HG03432 (cell line): ENCODE data around the gene APLP2.

Experiments used
- ATAC-seq: cut with Tn5 transposase; IDR thresholded peaks from one replicate; pipeline ENCODE4 v1.9.1; 2021; ENCODE audit warnings: mild to moderate bottlenecking, moderate library complexity; ENCODE audit not compliant: unreplicated experiment

The APLP2 gene

DNA sequence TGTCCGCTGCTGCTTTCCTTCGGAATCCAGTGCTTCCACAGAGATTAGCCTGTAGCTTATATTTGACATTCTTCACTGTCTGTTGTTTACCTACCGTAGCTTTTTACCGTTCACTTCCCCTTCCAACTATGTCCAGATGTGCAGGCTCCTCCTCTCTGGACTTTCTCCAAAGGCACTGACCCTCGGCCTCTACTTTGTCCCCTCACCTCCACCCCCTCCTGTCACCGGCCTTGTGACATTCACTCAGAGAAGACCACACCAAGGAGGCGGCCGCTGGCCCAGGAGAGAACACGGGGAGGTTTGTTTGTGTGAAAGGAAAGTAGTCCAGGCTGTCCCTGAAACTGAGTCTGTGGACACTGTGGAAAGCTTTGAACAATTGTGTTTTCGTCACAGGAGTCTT, 74.4 kb downstream of the APLP2 start:
- ATAC-seq: no peak

DNA sequence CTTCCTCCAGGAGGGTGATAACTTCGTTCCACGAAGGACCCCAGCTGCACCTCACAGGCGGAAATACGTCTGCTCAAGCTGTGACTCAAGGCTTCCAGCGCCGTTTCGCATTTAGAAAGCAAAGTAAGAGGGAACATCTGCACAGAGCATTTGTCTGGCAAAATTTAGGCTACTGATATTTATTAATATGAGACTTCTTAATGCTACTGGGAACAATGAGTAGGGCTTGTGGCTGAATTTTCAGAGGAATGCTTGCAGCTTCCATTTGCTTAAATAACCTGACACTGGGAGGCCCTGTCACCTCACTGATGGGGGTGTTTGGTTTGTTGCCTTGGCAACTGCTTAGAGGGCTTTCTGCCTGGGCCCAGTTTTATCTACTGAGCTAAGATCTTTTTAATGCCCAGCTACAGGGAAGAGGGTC, 75.2 kb downstream of the APLP2 start:
- no peak for ATAC-seq

DNA sequence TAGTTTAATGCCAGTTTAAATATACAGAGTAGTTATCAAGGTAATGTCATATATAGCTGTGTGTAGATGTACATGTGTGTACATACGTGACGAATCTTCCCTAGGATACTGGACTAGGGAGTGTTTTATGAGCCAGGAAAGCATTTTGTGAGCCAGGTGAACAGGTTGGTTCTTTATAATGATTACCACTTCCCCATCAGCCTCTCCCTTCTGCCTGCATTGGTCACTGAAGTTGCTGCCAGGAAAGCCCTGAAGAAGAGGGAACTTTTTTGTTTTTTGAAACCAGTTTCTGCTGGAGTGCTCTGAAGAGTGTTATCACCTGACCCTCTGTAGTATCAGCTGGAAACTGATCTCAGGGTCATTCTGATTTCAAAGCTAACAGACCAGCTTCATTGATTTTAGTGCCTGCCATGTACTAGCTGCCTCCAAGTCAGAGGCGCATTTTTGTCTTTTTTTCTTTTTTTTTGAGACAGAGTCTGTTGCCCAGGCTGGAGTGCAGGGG, 75.7 kb downstream of the APLP2 start:
- no peak for ATAC-seq

DNA sequence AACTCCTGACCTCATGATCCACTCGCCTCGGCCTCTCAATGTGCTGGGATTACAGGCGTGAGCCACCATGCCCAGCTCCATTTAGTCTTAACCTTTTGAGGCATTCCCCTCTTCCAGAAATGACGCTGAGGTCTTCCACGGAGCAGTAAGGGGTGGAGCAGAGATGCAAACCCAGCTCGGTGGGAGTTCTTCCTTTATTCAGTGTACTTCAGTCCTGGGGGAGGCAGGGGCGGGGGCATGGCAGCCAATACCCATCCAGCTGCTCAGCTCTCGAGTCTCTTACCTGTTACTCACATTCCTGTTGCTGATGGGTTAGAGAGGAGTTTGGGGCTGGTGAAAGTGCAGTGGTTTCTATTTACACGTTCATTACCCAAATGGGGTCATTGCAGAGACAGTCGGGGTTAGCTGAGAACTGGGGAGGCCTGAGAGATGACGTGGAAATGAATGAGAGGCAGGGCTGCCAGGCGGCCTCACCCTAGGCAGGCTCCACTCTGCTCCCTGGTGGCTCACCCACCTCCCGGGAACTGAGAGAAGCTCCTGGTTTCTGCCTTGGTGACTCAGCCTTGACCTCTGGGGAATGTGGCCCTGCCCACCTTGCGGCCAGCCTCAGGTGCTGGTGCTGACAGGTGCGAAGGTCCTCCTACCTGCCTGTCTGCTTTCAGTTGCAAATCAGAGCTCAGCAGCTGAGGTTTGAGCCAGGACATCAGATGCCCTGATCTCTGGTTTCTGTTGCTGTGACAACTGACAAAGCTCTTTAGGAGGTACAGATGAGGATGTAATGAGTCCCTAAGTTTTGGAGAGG, 76.5 kb downstream of the APLP2 start:
- ATAC-seq: no peak

DNA sequence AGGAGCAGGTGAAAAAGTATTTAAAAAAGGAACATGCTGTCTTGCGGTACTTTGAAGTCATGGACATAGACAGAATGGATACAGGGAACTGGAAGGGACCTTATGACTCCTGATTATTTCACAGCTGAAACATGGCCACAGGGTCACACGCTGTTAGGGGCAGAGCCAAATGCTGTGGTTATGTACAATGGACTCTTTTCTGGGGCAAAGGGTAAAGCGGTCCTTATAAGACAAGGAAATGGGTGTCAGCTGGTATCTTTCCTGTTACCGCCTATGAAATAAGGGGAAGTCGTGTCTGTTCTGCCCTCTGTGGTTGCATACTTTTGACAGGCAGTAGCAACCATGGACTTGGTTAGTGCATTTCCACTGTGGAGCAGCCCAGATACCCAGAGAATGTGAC, 77.1 kb downstream of the APLP2 start:
- no peak for ATAC-seq

DNA sequence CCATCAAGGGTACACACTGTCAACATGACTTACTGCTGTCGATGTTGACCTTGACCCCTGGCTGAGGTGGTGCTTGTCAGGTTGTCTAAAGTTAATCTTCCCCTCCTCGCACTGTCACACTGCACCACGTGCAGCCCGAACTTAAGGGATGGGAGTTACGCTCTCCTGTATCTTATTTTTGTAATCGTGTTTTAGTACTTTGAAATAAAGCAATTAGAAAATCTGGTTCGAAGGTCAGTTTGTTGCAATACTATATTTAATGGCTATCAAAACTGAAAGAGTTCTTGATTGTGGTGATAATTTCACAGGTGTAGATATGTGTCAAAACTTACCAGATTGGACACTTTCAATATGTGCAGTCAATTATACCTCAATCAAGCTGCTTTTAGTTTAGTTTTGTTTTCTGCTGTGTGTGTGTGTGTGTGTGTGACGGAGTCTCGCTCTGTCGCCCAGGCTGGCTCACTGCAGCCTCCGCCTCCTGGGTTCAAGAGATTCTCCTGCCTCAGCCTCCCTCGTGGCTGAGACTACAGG, 79.2 kb downstream of the APLP2 start:
- no peak for ATAC-seq

DNA sequence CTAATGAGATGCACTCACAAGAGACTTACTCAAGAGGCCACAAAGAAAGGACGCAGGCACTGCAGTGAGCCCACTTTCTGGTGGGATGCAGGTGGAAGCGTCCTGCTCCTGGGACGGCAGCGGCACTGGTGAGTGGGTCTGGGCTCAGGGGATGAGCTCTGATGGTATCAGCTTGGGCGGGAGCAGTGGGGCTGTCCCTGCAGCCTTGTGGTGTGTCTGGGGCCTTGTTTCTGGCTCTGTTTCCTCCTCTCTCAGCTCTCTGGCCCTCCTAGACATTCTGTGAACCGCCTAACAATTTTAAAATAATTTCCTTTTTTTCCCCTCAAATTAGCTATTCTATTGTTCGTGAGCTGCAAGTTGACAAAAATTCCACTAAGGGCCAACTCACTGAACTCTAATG, 81.1 kb downstream of the APLP2 start:
- ATAC-seq: peak; percentile 56

DNA sequence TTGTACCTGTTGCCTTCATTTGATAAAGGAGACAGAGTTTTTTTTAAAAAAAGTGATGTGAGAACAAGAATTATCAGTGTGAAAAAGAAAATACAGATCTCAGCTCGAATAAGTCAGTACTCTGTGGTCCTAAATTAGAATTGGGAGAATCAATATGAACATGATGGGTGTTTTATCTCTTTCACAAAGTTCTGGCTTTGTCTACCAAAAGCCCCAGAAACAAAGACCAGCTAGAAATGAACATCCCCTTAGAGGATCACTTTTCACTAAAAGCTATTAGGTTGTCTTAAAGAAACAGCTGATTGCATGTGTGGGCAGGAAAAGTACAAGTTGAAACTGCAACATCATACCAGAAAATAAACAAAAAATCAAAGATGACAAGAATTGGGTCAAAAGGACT, 81.5 kb downstream of the APLP2 start:
- ATAC-seq: no peak

DNA sequence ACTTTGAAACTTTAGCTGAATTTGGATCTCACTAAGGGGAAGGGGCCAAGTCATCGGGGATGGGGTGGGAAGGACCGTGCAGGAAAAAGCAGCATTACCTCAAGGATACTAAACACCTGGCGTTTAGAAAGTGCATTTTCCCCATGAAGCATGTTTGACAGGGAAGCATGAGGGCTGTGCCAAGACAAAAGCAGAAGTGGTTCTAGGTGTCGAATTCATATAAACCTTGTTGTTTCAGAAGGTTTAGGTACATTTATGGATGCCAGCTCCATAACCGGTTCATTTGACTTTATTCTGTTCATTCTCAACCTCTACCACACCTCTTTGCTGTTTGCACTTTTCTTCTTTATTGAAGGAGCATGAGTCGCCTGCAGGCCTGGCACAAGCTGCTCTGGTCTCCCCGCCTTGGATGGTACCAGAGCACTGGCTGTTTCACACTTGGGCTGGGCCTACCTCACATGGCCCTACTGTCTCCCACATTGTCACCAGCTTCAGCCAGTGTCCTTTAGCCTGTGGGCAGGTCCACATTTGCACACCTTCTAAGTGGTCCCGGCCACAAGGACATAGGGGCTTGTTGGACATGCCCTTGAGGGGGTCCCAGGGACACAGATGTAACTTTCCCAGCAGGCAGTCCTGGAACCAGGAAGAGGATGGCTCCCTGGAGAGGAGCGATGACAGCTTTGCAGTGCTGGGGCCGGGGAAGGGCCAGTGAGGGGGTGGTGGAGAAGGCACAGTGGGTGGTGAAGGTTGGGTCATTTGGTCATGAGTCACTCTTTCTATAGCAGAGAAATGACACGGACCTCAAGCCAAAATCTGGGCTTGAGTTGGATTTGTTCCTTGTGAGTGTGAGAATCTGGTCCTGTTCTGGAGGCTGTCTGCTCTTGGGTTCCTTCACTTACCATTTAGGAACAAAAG, 86.7 kb downstream of the APLP2 start:
- no peak for ATAC-seq

DNA sequence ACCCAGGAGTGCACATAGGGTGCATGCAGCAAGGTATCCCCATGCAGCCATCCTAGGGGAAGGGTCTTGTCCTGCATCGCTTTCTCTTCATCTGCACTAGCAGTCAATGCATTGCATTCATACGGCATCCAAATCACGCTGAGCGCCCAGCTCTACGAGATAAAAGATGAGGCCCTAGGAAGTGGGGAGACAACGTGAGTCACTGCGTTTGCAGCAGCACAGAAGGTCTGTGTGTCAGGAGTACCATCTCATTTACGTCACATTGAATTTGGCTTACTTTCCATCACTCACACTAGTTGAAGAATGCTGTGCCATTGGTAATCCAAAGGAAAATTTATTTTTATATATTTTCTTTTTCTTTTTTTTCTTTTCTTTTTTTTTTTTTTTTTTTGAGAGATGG, 87.4 kb downstream of the APLP2 start:
- no peak for ATAC-seq

DNA sequence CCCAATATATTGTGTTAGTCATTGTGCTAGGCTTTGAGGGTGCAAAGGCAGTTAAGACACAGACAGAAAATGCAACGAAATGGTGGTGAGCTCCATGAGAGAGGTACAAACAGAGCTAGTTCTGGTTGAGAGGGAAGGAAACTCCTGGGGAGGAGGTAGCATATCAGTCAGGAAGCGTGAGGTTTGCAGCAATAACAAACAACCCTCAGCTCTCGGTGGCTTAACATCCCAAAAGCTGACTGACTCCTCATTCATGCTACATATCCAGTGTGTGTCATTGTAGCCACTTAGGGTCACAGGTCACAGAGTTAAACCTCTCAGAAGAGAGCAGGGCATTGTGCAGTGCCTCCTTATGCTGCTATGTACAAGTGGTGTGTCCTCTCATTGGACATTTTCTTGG, 88.1 kb downstream of the APLP2 start:
- no peak for ATAC-seq

DNA sequence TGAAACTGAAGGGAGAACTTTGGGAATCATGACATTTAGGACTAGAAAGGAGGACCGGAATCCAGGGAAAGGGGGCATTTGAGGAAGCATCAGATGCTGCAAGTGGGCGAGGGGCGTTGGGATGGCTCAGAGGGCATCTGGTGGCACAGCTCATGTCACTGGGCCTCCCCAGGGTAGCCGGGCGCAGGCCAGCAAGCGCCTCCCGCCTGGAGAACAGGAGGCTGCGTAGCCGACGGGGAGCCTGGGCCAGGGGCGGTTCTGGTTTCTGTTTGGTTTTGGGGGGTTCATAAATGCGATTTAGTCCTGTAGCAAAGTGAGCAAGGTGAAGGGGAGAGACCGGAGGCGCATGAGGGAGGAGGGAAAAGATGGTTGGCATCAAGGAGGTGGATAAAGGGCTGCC, 89.4 kb downstream of the APLP2 start:
- ATAC-seq: no peak

DNA sequence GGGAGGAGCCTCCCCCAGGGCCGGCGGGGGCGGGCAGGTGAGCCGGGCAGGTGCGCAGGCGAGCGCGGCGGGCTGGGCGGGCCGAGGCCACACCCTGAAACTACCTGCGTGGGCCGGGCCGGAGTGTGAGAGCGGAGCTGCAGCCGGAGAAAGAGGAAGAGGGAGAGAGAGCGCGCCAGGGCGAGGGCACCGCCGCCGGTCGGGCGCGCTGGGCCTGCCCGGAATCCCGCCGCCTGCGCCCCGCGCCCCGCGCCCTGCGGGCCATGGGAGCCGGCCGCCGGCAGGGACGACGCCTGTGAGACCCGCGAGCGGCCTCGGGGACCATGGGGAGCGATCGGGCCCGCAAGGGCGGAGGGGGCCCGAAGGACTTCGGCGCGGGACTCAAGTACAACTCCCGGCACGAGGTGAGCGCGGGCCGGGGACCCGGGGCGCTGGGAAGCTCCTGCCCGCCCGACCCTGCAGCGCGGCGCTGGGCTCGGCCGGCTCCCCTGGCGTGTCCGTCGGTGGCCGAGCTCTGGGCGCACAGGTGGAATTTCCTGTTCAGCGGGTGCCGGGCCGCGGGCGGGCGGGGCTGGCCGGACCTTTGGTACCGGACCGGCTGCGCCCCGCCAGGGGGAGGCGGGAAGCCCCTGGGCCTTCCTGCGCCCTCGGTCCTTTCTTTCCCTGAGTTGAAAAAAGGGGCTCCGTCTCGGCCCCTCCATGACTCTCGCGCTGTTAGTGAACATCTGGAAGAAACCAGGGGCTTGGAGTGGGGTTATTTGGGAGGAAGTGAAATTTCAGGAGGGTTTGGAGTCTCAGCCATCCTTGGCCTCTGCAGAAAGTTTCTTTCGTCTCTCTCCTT, 90.2 kb downstream of the APLP2 start, which contains the start of gene ST14:
Gene ST14, plus strand, starts transcription at position 126 of the 841 bp plus-strand sequence. Its CDS starts 198 bp downstream, at position 324.
- no peak for ATAC-seq

DNA sequence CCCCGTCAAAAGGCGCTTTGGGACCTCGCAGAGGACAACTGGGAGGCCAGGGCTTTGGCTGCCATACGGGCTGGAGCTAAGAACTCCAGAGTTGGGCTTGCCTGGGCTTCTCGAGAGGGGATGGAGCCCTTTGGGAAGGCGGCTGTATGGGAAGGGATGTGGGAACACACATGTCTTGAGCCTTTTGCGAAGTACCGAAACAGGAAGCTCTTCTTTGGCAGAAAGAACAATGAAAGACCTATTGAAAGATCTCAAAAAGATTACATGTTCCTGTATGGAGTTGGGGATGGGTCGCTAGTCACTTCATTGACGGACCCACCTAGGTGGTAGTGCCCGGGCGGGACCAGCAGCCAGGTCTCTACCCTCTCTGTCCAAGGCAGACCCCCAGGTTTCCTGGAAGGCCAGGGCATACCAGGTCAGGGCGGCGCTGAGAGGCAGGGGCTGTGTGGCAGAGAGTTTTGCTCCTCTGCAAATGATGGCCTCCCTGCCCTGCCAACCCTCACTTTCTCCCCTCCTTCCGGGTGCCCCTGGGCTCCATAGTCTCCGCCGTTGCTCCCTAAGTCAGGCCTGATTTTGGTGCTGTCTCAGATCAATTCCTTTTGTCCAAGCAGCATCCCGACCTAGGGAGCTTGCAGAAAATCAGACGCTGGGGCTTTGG, 90.9 kb downstream of the APLP2 start:
- no peak for ATAC-seq

DNA sequence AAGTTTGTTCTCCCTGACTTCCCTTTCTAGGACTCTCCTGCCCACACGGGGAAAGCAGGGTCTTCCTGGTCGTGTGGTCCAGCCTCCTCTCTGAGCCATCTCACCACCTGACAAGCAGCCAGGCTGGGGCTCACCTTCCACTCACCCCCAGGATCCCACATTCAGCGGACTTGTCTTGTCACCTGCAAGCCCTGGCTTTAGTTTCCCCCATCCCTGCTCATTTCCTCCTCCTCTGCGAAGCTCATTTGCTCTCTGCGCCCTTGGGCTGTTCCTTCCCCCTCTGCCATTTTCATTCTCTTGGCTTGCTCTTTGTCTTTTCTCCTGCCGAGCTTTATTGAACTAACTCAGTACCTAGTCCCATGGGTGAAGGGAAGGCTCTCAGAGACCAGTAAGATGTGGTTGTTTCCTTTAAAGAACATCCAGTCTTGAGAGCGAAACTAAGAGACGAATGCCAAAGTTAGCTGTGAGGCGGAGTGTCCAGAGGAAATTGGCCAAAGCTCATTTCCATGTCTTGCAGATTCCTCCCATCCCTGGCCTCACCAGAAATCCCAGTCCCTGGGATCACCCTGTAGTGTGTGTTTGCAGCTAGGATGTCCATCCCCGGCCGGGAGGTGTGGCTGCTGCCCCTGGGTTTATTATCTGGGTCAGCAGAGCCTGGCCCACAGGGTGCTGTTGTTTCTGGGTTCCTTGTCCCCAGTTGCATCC, 91.9 kb downstream of the APLP2 start:
- no peak for ATAC-seq

DNA sequence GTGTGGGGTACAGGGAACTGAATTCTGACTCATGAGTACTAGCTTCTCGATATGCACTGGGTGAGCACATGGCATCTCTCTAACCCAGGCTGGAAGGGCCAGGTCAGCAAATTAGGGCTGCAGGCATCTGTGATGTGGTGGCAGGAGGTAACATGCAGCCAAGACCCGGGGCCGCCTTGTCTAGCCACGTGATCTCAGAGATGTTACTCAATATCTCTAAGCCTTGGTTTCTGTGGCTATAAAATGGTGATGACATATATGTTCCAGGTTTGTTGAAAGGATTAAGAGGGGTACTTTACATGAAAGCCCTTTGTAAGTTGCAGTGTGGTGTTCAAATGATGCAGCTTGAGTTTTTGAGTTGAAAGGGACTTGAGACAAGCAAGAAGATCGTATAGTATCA, 93.0 kb downstream of the APLP2 start:
- no peak for ATAC-seq

DNA sequence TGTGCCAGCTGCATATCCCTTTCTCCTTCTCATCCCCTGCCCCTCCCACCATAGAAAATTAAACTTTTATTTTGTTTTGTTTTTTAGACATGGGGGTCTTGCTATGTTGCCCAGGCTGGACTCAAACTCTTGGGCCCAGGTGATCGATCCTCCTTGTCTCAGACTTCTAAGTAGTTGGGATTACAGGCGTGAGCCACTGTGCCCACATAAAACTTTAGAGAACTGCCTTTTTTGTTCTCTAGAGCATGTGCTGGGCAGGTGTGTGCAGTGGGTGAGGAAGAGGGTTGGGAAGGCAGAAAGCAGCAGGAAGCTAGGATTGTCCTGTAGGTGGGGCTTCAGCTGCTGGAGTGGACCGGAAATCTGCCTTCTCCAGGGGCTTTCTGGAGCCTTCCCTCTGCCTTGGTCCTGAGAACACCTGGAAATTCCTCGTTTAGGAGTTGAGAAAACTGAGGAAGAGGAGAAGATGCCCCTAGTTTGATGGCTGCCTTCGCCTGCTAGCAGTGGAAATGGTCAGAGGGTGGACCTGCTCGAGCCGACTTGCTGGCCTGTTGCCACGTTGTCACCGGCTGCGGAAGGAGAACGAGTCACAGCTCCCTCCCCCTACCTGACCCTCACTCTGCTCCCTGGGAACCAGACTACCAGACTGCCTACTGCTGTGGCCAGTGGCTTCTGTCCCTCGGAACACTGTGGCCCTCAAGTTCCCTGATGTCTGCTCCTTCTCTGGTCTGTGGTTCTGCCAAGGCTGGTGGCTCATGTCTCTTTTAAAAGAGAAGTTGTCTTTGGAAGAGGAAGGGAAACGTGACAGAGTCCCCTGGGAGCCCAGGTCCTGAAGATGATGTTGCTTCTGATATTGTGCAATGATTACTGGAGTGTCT, 93.9 kb downstream of the APLP2 start:
- no peak for ATAC-seq

DNA sequence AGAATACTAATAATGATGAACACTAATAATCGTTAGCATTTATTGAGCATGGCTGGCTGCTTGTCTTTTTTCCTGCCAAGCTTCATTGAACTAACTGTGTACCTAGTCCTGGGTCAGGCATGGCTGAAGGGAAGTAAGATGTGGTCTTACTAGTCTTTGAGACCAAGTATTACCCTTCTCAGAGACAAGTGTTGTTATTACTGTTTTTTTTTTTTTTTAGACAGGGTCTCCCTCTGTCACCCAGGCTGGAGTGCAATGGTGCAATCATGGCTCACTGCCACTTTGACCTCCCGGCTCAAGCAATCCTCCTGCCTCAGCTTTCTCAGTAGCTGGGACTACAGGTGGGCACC, 94.5 kb downstream of the APLP2 start:
- ATAC-seq: no peak
